ENCODE data around the gene CFAP20DC. TPM values are rescaled to one million over a fixed set of nuclear protein-coding genes. Genes with fewer than 3 reads are reported as not detected.
"Not testable (repeated sequence)": the region's sequence is repeated elsewhere in the genome, so short reads cannot be mapped to it uniquely, and the experiment has no call there.

Gene CFAP20DC
- total RNA-seq, 1 experiment from 2014 or later: 4.7 TPM

DNA sequence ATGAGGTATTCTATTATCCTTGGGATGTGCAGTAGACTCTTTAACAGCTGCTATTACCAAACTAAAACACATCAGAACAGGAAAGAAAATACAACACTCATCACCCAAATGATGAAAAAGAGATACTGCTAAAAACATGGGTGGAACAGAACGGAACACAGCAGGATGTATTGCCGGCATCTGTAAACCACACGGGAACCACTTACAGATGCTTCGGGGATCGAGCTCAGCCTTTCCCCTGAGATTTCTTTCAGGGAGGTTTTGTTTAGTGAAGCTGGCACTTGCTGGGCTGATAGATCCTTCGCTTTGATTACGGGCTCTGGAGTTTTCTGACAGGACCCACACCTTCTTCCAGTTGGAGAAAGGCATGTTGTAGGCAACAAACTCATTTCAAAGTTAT, 201.0 kb downstream of the CFAP20DC start:
- no peak for DNase-seq
- H3K36me3 ChIP-seq (replicated peaks; ENCODE audit: control insufficient read depth, insufficient read depth, low read length): no peaks in the 10 kb centered on the region

DNA sequence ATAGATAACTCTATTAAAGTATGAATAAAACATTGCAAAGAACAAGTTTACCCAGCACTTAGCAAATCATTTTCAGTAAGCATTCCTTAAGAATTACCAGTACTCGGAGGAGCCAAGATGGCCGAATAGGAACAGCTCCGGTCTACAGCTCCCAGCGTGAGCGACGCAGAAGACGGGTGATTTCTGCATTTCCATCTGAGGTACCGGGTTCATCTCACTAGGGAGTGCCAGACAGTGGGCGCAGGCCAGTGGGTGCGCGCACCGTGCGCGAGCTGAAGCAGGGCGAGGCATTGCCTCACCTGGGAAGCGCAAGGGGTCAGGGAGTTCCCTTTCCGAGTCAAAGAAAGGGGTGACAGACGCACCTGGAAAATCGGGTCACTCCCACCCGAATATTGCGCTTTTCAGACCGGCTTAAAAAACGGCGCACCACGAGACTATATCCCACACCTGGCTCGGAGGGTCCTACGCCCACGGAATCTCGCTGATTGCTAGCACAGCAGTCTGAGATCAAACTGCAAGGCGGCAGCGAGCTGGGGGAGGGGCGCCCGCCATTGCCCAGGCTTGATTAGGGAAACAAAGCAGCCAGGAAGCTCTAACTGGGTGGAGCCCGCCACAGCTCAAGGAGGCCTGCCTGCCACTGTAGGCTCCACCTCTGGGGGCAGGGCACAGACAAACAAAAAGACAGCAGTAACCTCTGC, 207.6 kb downstream of the CFAP20DC start:
- DNase-seq; H3K36me3 ChIP-seq (replicated peaks; ENCODE audit: control insufficient read depth, insufficient read depth, low read length); H3K27me3 ChIP-seq (ENCODE audit: control insufficient read depth, insufficient read depth, low read length): not testable (repeated sequence)
- peak overlapping the region; percentile 14; the same call in 1 of the 2 replicates for H3K4me3 ChIP-seq (ENCODE audit: insufficient read depth, low read depth, low read length)

More for the DNA sequence above, 201.0 kb downstream of the CFAP20DC start:
- H3K4me3 ChIP-seq (ENCODE audit: insufficient read depth, low read depth, low read length): no peak overlapping the region
- H3K27me3 ChIP-seq (ENCODE audit: control insufficient read depth, insufficient read depth, low read length): no peaks in the 10 kb centered on the region

DNA sequence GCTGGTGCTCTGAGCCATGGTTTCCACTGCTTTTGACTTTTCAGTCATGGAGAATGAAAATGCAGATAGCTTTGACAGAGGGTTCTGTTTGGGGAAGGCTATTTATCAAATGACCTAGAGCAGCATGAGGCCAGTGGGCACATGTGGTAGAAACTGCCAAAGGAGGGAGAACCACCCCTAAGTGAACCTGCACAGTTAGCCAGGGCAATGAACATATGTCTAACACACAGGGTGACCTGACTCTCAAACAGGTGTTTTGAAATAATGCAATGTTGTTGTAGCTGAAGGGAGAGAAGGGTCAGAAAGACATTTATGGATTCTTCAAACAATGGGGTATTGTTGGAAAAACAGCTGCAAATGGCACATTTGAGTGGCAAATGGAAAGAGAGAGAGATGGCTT, 208.9 kb downstream of the CFAP20DC start:
- no peak overlapping the region for H3K4me3 ChIP-seq (ENCODE audit: insufficient read depth, low read depth, low read length)
- H3K36me3 ChIP-seq (replicated peaks; ENCODE audit: control insufficient read depth, insufficient read depth, low read length): no peaks in the 10 kb centered on the region
- no peaks in the 10 kb centered on the region for H3K27me3 ChIP-seq (ENCODE audit: control insufficient read depth, insufficient read depth, low read length)
- DNase-seq: no peak

DNA sequence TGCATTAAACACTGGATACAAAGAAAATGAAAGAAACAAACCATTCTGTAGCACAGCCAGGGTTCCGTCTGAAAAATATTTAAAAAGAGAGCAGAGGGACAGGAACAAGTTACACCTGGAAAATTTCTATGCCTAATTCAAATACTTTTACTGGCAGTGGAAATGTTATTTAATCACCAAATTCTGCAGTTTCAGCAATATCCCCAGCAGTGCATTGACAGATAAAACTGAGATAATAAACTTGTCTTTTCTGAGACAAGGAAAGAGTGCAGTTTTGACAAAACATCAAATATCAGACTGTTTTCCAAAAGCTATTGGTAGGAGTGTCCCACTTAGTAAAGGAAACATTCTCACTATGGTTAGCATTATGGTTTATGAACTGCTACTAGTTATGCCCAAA, 209.9 kb downstream of the CFAP20DC start:
- H3K27me3 ChIP-seq (ENCODE audit: control insufficient read depth, insufficient read depth, low read length): no peaks in the 10 kb centered on the region
- no peaks in the 10 kb centered on the region for H3K36me3 ChIP-seq (replicated peaks; ENCODE audit: control insufficient read depth, insufficient read depth, low read length)
- no peak for DNase-seq
- no peak overlapping the region for H3K4me3 ChIP-seq (ENCODE audit: insufficient read depth, low read depth, low read length)

DNA sequence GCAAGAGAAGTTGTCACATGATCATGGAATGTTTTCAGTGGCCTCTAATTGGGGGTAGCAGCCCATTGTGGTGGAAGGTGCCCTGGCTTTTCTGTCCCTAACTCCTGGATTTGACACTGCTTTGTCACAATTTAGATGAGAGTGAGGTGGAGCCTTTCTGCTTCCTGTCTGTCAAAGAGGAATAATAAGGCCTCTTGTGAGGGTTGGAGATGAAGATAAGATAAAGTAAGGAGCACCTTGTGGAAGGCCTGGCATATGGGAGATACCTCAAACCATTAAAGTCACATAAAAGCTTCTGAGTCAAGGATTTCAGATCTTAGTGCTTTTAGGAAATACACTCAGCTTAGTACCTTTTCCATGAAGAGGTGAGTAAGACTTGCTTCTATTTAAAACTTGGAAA, 210.6 kb downstream of the CFAP20DC start:
- no peaks in the 10 kb centered on the region for H3K27me3 ChIP-seq (ENCODE audit: control insufficient read depth, insufficient read depth, low read length)
- H3K4me3 ChIP-seq (ENCODE audit: insufficient read depth, low read depth, low read length): no peak overlapping the region
- H3K36me3 ChIP-seq (replicated peaks; ENCODE audit: control insufficient read depth, insufficient read depth, low read length): no peaks in the 10 kb centered on the region
- DNase-seq: no peak

DNA sequence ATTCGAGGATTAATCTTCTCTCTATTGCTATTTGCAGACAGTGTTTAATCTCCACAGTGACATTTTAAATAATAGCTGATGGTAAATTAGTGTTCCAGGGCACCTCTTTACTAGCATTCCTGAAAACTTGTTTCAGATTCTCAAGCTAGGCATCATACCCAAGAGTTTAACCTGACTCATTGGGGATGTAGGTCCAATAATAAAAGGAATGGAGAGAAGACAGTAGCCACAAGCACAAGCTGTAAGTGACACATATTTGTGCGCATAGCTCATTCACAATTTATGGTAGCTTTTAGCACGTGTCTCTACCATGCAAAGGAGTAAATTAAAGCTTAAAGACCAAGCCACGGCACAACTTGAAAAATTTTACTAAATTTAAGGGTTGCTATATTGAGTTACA, 212.0 kb downstream of the CFAP20DC start:
- Histone ChIP-seq H3K4me3 (ENCODE audit: insufficient read depth, low read depth, low read length) (no peak overlapping the region), H3K36me3 (replicated peaks; ENCODE audit: control insufficient read depth, insufficient read depth, low read length) (no peaks in the 10 kb centered on the region), H3K27me3 (ENCODE audit: control insufficient read depth, insufficient read depth, low read length) (no peaks in the 10 kb centered on the region)
- DNase-seq: no peak

DNA sequence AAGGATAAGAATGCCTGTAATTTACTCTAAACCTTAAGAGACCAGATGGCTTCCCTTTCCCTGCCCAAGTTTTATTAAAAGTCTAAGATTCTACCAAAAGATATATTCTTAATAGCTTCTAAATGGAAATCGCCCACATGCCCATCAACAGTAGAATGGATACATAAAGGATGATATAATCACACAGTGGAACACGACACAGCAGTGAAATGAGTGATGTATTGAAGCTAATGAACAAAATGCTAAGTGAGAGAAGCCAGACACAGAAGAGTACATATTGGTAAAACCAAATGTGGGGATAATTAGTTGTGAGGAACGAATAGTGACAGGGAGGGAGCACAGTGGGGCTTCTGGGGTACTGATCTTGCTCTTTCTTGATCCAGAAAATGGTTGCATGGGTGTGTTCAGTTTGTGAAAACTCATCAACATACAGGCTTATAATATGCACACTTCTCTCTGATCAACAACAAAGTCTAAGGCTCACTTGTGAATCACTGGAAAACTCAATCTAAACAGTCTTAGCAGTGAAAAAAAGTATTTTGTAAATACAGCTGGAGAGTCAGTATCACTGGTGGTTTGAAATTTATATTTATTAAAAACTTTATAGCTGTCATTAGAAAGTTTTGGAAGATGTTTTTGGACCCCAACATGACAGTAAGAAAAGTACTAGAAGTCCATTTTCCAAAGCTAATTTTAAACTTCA, 212.5 kb downstream of the CFAP20DC start:
- no peak overlapping the region for H3K4me3 ChIP-seq (ENCODE audit: insufficient read depth, low read depth, low read length)
- DNase-seq: no peak
- no peaks in the 10 kb centered on the region for H3K27me3 ChIP-seq (ENCODE audit: control insufficient read depth, insufficient read depth, low read length)
- no peaks in the 10 kb centered on the region for H3K36me3 ChIP-seq (replicated peaks; ENCODE audit: control insufficient read depth, insufficient read depth, low read length)

DNA sequence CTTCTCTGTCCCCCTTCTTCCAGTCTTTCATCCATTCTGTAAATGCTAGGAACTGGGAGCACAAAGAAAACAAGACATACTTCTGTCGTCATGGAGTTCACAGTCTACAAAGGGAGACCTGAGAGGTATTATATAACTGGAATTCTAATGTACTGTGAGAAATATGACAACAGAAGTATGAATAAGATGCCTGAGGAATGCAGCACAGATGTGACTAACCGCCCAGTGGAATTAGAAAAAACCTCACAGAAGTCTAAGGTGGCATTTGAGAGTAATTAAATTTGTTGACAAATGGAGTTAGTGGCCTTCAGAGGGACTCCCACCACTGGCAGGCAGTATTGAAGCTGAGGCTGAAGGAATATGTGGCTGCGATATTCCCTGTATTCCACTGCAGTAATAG, 214.7 kb downstream of the CFAP20DC start:
- Histone ChIP-seq H3K36me3 (replicated peaks; ENCODE audit: control insufficient read depth, insufficient read depth, low read length) (peaks cover 1% of the 10 kb centered on the region; the same call in 1 of the 2 replicates), H3K27me3 (ENCODE audit: control insufficient read depth, insufficient read depth, low read length) (no peaks in the 10 kb centered on the region), H3K4me3 (ENCODE audit: insufficient read depth, low read depth, low read length) (no peak overlapping the region)
- no peak for DNase-seq

DNA sequence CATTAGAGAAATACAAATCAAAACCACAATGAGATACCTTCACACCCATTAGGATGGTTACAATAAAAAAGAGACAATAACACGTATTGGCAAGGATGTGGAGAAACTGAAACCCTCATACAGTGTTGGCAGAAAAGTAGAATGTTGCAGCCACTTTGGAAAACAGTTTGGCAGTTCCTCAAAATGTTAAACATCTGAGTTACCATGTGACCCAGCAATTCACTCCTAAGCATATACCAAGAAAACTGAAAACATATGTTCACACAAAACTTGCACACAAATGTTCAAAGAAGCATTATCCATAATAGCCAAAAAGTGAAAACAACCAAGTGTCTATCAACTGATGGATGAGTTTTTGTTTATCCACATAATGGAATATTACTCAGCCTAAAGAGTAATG, 216.3 kb downstream of the CFAP20DC start:
- Histone ChIP-seq H3K36me3 (replicated peaks; ENCODE audit: control insufficient read depth, insufficient read depth, low read length) (peaks cover 1% of the 10 kb centered on the region; the same call in 1 of the 2 replicates), H3K4me3 (ENCODE audit: insufficient read depth, low read depth, low read length) (no peak overlapping the region), H3K27me3 (ENCODE audit: control insufficient read depth, insufficient read depth, low read length) (no peaks in the 10 kb centered on the region)
- DNase-seq: no peak

DNA sequence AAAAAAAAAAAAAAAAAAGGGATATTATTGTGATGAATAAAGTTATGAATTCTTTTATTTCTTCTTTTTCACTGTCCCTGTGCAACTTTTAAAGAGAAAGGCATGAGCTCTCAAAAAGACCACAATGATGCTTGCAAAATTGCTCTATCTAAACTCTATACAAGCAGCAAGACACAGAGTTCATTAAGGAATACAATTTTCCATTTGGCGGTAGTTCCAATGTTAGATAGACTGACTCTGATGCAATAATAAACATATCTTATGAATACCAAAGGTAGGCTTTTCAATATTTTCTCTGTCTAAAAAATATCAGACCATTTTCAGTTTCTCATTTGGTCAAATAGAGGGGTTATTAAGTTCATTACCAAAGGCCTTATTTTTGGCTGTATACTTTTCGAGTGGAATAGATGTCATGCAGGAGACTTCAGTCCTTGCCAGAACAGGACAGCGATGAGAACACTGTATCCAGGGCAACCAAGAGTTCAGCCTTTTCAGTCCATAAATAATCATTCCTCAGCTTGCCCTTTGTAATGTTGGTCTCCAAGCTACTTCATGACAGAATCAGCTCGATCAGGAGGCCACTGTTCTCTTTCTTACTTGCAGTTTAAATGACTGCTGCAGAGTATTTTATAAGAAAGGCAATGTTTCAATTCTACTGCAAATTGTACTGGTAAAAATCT, 220.4 kb downstream of the CFAP20DC start:
- no peak for DNase-seq
- no peaks in the 10 kb centered on the region for H3K27me3 ChIP-seq (ENCODE audit: control insufficient read depth, insufficient read depth, low read length)

DNA sequence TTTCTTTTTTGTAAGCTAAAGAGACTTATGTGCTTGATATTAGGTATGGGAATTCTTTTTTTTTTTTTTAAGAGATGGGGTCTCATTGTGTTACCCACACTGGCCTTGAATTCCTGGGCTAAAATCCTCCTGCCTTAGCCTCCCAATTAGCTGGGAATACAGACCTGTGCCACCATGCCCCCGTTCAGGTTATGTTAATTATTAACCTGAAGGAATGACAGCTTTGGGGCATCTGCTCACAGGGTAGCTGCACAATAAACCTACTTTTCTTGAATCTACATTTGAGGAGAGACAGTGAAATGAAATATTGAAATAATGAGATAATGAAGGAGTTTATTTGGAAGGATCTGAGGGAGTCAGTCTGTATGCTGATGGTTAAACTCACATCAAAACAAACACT, 225.0 kb downstream of the CFAP20DC start:
- DNase-seq: no peak
- H3K27me3 ChIP-seq (ENCODE audit: control insufficient read depth, insufficient read depth, low read length): no peaks in the 10 kb centered on the region
- peaks cover 1% of the 10 kb centered on the region; the same call in 1 of the 2 replicates for H3K36me3 ChIP-seq (replicated peaks; ENCODE audit: control insufficient read depth, insufficient read depth, low read length)
- no peak overlapping the region for H3K4me3 ChIP-seq (ENCODE audit: insufficient read depth, low read depth, low read length)

More for the DNA sequence above, 220.4 kb downstream of the CFAP20DC start:
- no peak overlapping the region for H3K4me3 ChIP-seq (ENCODE audit: insufficient read depth, low read depth, low read length)
- peaks cover 2% of the 10 kb centered on the region; the same call in 1 of the 2 replicates for H3K36me3 ChIP-seq (replicated peaks; ENCODE audit: control insufficient read depth, insufficient read depth, low read length)

DNA sequence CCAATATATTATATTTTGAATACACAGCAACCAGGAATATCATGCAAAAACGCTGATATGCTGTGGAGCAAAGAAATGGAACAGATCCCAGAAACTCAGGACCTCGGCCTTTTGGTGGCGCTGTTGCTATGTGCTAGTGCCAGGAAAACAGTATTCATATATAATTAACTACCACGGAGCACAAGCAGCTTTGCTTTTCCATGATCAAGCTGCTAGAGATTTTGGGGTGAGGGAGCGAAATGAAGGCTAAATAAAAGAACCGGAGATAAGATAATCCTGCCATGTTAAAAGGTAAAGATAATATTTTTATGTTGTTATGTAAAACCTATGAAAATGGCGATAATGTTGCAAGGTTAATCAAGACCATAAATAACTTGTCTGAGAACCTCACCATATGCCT, 225.5 kb downstream of the CFAP20DC start:
- DNase-seq: peak; percentile 46
- Histone ChIP-seq H3K36me3 (replicated peaks; ENCODE audit: control insufficient read depth, insufficient read depth, low read length) (0 out of 2 replicates have a peak, but pooled peaks cover 1% of the 10 kb centered on the region), H3K4me3 (ENCODE audit: insufficient read depth, low read depth, low read length) (no peak overlapping the region), H3K27me3 (ENCODE audit: control insufficient read depth, insufficient read depth, low read length) (no peaks in the 10 kb centered on the region)

DNA sequence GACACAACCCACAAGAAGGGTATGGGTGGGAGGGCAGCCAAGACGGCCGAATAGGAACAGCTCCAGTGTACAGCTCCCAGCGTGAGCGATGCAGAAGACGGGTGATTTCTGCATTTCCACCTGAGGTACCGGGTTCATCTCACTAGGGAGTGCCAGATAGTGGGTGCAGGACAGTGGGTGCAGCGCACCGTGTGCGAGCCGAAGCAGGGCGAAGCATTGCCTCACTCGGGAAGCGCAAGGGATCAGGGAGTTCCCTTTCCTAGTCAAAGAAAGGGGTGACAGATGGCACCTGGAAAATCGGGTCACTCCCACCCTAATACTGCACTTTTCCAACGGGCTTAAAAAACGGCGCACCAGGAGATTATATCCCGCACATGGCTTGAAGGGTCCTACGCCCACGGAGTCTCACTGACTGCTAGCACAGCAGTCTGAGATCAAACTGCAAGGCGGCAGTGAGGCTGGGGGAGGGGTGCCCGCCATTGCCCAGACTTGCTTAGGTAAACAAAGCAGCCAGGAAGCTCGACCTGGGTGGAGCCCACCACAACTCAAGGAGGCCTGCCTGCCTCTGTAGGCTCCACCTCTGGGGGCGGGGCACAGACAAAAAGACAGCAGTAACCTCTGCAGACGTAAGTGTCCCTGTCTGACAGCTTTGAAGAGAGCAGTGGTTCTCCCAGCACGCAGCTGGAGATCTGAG, 243.1 kb downstream of the CFAP20DC start:
- DNase-seq; H3K4me3 ChIP-seq (ENCODE audit: insufficient read depth, low read depth, low read length); H3K36me3 ChIP-seq (replicated peaks; ENCODE audit: control insufficient read depth, insufficient read depth, low read length); H3K27me3 ChIP-seq (ENCODE audit: control insufficient read depth, insufficient read depth, low read length): not testable (repeated sequence)

DNA sequence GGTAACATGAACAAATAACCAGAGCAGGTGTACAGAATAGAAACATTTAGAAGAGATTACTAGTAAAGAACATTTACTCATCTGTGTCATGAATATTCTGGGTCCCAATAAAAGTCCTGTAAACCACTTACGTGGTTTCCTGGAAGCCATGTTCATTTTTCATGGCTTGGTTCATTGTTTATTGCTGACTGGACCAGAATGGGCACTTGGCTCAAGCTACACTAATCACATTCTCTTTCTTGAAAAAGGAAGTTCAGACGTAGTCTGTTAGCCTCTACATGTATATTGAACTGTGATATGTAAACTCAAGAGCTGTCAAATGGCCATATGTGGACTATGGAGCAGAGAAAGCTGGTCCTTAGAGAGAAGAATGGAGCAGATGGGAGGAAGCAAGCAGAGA, 244.9 kb downstream of the CFAP20DC start:
- H3K4me3 ChIP-seq (ENCODE audit: insufficient read depth, low read depth, low read length): no peak overlapping the region
- DNase-seq: no peak
- H3K27me3 ChIP-seq (ENCODE audit: control insufficient read depth, insufficient read depth, low read length): no peaks in the 10 kb centered on the region
- no peaks in the 10 kb centered on the region; the same call in 1 of the 2 replicates for H3K36me3 ChIP-seq (replicated peaks; ENCODE audit: control insufficient read depth, insufficient read depth, low read length)
